ENCODE results near the gene RNF150.
"Not testable (repeated sequence)": the region's sequence is repeated elsewhere in the genome, so short reads cannot be mapped to it uniquely, and the experiment has no call there.

The RNF150 gene

DNA sequence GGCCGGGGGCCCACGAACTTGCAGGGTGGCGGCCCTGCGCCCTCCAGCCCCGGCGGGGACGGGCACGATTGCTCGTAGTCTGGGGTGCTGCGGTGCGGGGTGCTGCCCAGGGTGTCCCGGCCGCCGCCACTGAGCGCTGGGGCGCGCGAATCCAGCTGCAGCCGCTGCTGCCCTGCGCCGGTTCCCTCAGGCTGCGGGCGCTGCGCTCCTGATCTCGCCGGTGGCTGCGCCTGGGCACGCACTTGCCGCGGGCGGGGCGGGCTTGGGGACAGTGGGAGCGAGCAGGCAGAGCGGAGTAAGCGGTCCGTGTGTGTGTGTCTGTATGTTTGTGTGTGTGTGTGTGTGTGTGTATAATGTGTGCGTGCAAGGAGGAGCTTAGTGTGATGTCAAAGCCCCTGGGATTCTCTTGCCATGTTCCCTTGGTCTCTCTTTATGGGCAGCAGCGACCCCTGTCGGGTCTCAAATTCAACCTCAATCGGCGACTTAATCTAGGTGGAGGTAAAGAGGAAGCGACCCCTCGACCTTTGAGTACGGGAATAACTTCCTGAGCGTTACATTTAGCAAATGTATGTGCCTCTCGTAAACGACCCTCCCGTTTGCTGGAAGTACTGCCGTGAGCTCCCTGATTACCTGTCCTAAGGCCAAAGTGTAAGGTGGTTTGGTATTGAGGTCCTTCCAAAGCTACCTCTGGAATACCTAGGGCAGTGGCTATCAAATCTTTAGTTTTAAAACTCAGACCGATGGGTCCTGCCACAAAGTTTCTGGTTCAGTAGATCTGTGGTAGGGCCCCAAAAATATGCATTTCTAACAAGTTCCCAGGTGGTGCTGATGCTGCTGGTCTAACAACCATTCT is at the start of gene RNF150:
Gene RNF150, minus strand, starts transcription at position 324 of the 853 bp plus-strand sequence.
- peak; percentile 84 for DNase-seq (ENCODE audit: low read depth, low spot score)

DNA sequence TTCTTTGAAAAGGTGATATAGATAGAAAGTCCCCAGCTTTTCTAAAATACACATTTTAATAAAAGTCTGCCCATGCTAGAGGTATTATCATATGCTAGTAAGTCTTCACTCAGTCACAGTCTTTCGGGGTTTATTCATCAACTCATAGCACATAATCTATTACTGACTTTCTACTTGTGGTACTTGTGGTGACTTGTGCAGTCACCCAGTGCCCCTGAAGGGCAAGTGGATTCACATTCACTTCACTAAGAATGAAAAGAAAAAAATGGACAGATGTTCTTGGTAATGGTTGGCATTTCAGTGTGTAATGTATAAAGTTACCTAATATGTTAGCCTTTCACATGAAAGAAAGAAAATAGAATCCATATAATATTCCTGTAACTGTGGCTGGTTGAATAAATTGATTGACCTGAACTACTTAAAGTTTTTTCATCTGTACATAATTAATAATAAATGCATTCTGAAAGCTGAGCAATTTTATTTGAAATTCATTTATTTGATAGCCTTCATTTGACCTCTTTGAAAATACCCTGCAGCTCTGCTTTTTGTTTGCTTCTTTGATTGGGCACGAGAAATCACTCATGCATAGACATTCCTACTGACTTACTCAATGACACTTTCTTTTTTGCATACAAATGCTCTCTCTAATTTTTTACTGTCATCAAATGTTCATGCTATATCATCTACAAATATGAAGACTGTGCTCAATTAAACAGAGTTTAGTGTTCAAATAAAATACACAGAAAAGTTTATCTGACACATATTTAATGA is 47.9 kb upstream of the RNF150 start:
- no peak for DNase-seq (ENCODE audit: low read depth, low spot score)

DNA sequence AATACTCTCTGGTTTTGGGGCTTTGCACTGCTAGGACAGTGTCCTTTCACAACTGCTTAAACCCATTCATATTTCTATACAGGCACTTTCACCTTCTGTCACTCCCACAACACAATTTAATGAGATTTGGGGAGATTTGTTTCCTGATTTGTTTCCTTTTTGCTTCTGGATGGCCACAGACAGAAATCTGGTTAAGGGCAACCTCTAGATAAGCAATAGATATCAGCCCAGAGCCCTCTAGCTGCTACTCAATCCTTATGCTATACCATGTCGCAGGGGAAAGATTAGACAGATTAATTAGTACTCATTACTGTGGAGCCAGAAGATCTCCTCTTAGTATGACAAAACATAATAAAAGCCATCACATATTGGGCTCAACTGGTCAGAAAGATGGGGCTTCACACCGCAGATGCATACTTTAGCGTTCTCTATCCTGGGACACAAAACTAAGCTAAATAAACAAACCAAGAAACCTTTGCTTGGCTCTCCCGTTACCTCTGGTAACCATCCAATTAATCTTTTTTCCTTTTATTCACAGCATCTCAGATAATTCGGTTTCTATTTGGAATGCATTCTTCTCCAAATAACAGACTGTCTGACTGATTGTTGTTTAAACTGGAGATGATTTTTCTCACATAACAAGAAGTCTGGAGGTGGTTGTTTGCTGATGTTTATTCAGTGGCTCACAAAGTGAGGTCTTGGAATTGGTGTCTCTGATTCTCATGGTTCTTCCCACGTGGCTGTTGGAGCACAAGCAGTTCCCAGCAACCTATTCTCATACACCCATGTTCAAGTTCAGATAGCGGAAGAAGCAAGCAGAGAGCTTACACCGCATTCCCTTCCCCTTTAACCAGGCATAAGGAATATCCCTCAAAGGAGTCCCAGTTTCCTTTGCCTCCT is 46.5 kb upstream of the RNF150 start:
- no peak for DNase-seq (ENCODE audit: low read depth, low spot score)

DNA sequence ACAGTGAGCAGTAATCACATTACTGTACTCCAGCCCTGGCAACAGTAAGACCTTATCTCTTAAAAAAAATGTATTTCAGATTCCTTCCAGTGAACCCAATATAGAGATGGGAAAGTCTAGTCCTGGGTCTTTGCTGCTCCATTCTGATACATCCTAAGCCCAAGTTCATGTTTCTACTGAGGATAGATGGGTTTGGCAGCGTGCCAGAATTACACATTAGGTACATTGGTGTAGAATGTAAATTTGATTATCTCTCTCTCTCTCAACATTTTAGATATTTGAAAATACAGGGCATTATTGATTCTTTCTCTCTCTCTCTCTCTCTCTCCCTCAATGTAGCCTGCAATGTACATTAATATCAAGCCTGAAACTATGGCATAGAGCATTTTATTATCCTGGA is 43.9 kb upstream of the RNF150 start:
- DNase-seq (ENCODE audit: low read depth, low spot score) = no peak

DNA sequence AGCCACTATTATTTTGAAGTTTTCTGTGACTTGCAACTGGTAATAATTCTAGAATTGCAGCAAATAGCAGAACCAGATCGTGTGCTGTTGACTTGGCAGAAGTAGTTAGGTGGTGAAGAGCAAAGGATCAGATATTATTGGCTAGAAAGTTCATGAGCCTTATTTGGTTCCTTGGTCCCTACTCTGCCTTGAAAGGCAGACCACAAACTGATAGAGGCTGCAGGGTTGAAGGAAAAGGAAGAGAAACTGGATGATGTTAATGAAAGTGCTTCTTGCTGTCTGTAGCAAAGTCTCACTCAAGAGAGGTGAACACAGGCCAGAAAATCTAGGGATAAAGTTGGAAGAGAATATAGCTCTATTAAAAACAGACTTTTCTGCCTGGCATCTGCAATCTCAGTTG is 41.2 kb upstream of the RNF150 start:
- no peak for DNase-seq (ENCODE audit: low read depth, low spot score)

DNA sequence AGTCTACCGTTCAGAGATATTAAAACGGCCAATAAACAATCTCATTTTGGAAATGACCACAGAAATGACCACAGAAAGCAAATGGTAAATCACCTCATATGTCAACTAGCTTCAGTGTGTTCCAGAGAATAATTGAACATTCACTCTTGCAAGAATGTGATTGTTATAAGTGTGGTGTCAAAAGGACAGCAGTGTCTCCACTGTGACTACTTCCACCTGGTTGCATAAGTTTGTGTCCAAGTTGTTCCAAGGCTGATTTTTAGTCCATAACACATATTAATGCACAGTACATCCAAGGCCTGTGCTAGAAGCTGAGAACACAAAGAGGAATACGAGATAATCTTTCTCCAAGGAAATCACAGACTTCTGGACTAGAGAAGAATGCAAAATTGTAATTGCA is 37.4 kb upstream of the RNF150 start:
- no peak for DNase-seq (ENCODE audit: low read depth, low spot score)

DNA sequence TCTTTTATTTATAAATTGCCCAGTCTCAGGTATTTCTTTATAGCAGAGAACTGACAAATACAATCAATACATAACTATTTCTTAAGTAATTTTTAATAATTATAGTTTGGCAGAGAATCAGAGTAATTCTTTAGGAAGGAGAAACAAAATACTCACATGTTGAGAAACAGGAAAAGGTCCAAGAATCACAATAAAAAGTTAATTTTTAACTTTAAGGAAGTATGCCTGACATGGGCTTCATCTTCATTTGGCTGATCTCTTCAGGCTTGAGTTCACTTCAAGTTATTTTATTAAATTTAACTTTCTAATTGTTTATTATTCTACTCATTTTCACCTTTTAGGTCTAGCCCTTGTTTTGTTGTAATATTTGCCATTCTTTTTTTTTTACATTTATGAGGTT is 36.1 kb upstream of the RNF150 start:
- DNase-seq (ENCODE audit: low read depth, low spot score) = no peak

DNA sequence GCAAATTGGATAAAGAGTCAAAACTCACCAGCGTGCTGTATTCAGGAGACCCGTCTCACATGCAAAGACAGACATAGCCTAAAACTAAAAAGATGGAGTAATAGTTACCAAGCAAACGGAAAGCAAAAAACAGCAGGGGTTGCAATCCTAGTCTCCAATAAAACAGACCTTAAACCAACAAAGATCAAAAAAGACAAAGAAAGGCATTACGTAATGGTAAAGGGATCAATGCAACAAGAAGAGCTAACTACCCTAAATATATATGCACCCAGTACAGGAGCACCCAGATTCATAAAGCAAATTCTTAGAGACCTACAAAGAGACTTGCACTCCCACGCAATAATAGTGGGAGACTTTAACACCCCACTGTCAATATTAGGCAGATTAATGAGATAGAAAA is 31.7 kb upstream of the RNF150 start:
- not testable (repeated sequence) for DNase-seq (ENCODE audit: low read depth, low spot score)

DNA sequence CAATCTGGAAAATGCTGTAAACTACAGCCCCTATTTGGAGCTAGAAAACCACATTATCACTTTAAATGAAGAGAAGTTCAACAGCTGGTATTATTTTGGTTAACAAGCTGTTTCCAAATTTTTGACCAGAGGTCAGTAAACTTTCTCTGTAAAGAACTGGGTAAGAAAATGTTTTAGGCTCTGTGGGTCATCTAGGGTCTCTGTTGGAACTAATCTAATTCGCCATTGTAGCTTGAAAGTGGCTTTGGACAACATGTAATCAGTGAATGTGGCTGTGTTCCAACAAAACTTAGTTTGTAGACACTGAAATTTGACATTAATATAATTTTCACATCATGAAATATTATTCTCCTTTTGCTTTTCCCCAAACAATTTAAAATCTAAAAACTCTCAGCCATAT is 25.8 kb upstream of the RNF150 start:
- no peak for DNase-seq (ENCODE audit: low read depth, low spot score)

DNA sequence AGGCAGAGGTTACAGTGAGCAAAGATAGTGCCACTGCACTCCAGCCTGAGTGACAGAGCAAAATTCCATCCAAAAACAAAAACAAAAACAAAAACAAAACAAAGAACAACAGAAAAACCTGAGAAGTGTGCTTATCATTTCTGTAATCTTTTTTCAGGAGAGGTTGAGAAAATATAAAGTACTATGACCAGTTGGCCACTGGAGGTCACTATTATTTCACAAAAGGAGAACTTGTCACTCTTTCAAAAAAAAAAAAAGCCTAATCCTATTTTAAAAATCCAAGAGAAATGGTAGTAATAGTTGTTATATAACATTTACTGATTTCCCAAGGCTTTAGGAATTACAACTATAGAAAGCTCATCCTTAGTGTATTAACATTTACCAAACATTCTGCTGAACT is 24.9 kb upstream of the RNF150 start:
- DNase-seq (ENCODE audit: low read depth, low spot score) = no peak

DNA sequence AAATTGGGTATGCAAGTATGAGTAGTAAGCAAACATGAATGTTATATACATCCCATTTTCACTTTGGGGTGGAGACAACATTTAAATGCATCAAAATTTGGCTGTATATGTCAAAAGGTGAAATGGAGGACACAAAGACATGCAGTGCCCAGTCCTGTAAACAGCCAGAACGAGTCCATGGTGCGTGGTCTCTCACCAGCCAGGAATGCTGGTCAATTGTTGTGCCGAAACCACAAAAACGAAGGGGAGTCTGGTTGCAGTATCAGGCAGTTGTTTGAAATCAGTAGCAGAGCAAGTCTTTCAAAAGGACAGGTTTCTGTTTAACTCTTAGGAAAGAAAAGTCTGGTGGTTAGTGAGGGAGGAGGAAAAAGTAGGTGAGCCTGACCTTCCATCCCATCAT is 22.3 kb upstream of the RNF150 start:
- peak; percentile 5 for DNase-seq (ENCODE audit: low read depth, low spot score)

DNA sequence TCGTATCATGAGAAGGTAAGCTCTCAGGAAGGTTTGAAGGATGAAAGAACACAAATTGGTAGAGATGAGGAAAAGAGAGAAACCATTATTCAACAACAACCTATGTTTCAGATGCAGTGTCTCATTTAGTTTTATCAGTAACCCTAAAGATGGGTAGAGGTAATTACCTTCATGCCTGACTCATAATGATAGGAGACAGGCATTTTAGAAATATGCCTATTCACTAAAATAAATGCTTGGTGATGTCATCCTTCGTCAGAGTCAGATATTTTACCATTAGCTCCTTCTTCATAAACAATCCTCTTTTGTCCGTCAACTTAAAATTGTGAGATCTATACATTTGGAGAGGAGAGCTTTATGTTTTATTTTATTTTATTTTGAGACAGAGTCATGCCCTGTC is 21.5 kb upstream of the RNF150 start:
- DNase-seq (ENCODE audit: low read depth, low spot score) = no peak

DNA sequence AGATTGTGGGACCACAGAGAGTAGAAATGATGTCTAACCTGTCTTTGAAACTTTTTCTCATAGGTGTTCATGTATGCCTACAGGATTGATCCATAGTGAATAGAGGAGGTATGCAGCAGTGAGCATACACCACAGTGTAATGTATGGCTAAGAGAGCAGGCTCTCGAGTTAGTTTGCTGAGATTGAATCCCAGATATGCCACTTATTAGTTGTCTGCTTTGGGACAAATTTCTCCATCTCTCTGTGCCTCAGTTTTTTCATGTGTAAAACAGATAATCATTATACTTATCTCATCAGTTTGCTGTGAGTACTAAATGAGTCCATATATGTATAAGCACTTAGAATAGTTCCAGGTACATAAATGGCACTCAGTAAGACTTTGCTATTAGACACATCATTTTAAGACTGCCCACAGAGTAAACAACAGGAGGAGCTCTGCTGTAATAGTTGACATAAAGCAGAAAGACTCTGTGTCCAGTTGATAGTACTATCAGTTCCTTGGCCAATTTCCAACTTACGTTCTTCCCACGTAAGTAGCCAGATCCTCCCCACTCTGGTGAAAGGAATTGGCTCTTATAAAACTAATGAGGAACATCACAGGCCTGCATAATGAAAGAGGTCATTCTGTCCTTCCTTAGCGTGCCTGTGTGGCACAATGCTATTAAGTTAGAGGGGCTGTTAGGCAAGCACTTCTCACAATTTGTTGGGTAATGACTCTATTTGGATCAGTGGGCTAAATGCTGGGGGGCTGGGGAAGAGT is 20.7 kb upstream of the RNF150 start:
- no peak for DNase-seq (ENCODE audit: low read depth, low spot score)

DNA sequence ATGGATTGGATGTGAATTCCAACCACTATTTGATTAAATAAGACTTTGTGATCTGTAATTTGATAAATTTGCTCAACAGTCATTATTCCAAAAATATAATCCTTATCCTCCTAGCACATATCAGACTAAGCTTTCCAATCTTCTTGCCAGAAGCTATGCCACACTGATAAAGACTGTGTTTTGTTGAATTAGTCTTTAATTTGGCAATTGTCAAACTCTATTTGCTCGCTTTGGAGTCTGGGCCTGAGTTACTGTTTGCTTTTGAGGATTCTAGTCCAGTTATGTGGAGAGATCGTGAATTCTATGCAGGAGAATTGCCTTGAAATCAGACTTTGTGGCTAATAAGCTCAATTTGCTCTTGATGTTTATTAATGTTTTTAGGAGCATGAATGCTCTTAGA is 10.9 kb upstream of the RNF150 start:
- DNase-seq (ENCODE audit: low read depth, low spot score) = no peak

DNA sequence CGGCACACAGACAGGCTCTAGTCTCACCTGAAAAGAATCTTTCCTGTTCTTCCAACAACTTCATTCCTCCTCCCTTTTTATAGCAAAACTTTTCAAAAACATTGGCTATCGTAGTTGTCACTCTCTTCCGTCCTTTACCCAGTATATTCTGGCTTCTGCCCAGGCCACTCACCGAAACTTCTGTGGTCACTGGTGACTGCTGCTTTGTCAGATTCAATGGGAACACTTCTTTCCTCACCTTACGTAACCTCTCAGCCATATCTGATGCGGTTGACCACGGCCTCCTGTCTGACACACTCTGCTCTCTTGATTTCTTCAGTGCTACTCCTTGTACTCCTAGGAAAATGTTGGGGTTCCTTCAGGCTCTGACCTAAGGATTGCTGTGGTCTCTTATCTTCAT is 9.2 kb upstream of the RNF150 start:
- DNase-seq (ENCODE audit: low read depth, low spot score) = no peak

DNA sequence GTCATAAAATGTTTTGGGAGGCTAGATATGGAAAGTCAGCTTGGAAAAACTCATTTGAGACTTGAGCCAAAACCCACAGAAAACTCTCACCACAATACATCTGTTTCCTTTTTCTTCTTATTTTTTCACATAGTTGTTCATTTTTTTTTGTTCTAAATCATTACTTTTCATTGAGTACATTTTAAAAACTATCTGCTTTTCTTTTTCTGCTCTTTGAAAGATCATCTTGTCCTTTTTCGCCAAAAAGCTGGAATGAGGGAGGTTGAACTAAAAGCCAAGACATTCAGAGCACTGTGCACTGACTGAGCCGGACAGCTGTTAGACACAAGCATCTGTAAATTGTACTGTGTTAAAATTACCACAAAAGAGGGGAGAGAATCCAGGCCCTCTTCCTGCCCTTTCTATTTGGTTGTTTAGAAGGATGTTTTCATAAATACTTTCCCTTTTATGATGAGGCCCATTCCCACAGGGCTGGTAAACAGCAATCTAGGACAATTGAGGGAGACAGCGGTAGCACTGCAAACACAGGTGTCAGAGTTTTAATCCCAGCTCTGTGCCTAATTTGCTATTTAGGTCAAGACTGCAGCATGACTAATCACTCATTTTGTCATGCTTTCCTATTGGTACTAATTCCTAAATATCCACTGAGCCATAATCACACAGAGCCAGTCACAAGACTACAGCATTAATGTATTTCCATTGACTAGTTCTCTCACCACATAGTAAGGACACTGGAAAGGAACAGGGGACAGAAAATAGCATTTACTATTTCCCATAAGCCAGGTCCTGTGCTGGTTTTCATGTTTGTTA is 7.3 kb upstream of the RNF150 start:
- no peak for DNase-seq (ENCODE audit: low read depth, low spot score)

DNA sequence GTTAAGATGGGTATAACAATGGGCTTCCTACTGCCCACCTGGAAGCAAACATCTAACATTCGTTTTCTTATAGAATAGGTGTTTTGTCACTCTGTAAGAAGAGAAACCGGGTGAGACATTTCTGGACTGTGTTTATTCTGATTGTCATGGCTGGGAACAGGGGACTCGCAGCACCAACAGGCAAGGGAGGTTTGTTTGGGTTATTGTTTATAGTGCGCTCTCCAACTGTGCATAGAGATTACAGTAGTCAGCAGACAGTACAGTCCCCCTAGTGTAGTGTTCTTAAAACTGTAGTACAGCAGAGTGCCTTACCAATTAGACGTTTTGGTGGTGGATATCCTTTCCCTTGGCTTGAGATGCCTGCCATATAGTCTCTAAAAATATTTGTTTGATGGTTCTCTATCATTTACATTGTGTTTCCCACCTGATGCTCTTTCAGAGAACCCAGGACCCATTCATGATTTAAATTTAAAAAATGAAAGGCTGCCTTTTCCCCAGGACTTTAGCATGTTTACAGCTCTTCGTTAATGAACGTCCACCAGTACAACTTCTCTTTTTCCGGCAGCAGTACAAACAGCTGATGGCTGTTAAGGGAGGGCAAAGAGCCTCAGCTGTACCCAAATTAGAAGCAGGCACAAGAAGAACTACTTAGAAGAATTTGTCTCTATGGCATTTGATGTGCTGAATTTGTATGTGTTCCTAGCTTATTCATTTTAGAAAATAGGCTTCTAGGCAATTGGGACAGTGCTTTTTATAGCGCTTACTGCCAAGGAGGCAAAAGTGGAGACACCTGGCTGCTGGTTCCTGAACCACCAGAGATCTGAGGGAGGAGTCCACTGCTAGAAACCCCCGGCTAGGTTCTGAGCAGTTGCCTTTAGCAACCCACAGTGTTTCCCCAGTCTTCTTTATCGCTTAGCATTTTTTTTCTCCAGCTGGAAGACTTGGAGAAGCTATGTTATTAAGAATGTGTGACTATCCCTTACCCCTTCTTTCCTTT is 1.0 kb upstream of the RNF150 start:
- DNase-seq (ENCODE audit: low read depth, low spot score) = peak; percentile 5

DNA sequence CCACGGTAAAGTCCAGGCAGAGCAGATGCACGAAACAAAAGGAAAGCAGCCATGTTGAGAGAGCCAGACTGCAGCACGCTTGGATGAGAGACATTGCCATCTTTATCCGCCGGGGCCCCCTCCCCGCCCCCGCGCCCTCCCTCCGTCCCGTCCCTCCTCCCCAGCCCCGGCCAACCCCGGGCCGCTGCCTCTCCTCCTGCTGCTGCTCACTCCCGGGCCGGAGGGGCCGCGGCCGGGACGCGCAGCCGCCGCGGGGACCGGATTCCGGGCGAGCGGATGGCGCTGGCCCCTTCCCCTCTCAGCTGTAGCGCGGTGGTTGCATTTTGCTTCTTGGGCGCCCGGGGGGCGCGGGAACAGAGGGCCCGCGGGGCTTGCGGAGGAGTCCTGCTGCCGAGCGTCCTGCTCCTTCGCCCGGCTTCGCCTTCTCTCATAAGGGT is 542 bp downstream of the RNF150 start:
- DNase-seq (ENCODE audit: low read depth, low spot score) = no peak

DNA sequence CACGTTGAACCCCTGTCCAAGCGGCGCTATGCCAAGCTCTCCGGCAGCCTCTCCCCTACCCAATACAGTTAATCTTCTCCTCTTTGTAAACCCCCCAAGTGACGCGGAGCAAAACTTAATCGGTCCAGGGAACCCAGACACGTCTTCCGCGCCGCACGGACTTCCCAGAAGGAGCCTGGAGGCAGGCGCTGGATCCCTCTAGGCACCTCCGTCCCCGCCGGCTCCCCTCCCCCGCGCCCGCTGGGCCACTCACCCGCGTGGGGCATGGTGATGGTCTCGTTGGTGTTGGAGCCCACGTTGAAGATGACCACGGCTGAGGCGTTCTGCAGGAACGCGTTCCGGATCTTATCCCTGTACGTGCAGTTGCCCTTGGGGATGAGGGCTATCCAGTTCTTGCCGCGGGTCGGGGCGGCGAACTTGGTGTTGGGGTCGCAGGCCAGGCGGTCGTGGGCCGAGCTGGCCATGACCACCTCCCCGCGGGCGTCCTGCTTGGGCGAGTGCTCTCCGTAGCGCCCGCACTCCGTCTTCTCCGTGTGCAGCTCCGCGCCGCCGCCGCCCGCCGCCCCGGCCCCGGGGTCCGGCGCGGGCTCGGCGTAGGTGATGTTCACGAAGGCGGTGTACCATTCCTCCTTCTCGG is 1.1 kb downstream of the RNF150 start:
- peak; percentile 42 for DNase-seq (ENCODE audit: low read depth, low spot score)
